T-helper 17 cell (primary cell): Measurements from ENCODE around the gene ISG15. TPM values are rescaled to one million over a fixed set of nuclear protein-coding genes. Genes with fewer than 3 reads are reported as not detected.
"Not testable (repeated sequence)": the region's sequence is repeated elsewhere in the genome, so short reads cannot be mapped to it uniquely, and the experiment has no call there.

Source experiments
- ATAC-seq: fragments of 150-1000 bp; cut with Tn5 transposase; 2 replicates; pipeline ENCODE4 v1.10.0; 2021; ENCODE audit warnings: mild to moderate bottlenecking, moderate library complexity
- DNase-seq, 3 donors: peaks; one replicate each; pipeline versions ENCODE4 v3.0.0 to v3.0.0-alpha.2; 2020 to 2021
- H3K9me3 ChIP-seq: one replicate; pipeline ENCODE4 v1.7.0; 2013; ENCODE audit warnings: low read length, mild to moderate bottlenecking; ENCODE audit not compliant: control insufficient read depth, poor library complexity, severe bottlenecking
- H3K27ac Mint-ChIP-seq: one replicate; pipeline ENCODE4 v1.8.0; 2022; ENCODE audit warnings: mild to moderate bottlenecking, moderate library complexity, mixed read lengths
- H3K27me3 Mint-ChIP-seq: one replicate; pipeline ENCODE4 v1.8.0; 2022; ENCODE audit warnings: mixed read lengths
- H3K36me3 Mint-ChIP-seq: one replicate; pipeline ENCODE4 v1.8.0; 2022; ENCODE audit warnings: low read depth, mixed read lengths
- H3K4me1 Mint-ChIP-seq: one replicate; pipeline ENCODE4 v1.8.0; 2022; ENCODE audit warnings: mild to moderate bottlenecking, mixed read lengths
- H3K4me3 Mint-ChIP-seq: one replicate; pipeline ENCODE4 v1.8.0; 2022; ENCODE audit warnings: mild to moderate bottlenecking, moderate library complexity, mixed read lengths
- total RNA-seq, 4 donors: library from RNA in 2 of 4; stranded (reverse) in 2 of 4; gene quantifications; one replicate each; pipeline ENCODE4 v1.2.3 and lab custom pipeline; 2022 to 2026

The ISG15 gene
- total RNA-seq, 2 donors from 2014 or later = 19.5 to 52.1 TPM

DNA sequence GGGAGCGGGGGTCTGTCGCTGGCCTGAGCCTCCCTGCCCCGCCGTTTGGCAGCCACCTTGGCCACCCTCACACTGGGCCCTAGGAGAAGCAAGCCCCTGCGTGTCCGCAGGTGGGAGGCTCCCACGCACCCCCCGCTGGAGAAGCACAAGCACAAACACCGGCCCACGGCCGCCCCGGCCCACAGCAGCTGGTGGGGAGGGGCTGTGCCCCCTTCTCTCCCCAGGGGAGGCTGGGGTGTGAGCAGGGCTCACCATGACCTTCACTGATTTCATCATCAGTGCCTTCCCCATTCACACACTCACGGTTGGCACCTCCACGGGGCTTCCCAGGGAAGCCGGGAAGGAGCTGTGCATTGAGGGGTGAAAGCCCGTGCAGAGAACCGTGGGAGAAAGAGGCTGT is 14.5 kb downstream of the ISG15 start:
- no peak overlapping the region for H3K4me3 Mint-ChIP-seq
- no peak overlapping the region for H3K27ac Mint-ChIP-seq
- no peaks in the 10 kb centered on the region for H3K9me3 ChIP-seq
- DNase-seq (no peak), ATAC-seq (no peak)
- peaks cover 6% of the 10 kb centered on the region for H3K4me1 Mint-ChIP-seq
- no peaks in the 10 kb centered on the region for H3K36me3 Mint-ChIP-seq
- peaks cover 8% of the 10 kb centered on the region for H3K27me3 Mint-ChIP-seq

DNA sequence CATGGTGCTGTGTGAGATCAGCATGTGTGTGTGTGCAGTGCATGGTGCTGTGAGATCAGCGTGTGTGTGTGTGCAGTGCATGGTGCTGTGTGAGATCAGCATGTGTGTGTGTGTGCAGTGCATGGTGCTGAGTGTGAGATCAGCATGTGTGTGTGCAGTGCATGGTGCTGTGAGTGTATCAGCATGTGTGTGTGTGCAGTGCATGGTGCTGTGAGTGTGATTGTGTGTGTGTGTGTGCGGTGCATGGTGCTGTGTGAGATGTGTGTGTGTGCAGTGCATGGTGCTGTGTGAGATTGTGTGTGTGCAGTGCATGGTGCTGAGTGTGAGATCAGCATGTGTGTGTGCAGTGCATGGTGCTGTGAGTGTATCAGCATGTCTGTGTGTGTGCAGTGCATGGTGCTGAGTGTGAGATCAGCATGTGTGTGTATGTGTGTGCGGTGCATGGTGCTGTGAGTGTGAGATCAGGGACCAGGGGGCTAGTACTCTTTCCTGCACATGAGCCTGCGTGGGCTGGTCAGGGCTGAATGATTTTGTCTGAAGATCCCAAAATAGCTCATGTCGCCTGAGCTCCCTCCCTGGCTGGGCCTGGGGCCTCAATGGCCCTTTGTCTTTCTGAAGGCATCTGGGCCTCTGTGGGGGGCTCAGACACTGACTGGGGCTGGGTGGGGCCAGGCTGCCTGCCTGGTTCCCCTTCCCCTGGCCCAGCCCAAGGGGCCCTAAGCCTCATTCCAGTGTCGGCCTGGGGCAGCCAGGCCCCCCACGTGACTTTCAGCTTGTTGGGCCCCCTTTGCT is 17.8 kb downstream of the ISG15 start:
- H3K27me3 Mint-ChIP-seq = peaks cover 12% of the 10 kb centered on the region
- H3K4me3 Mint-ChIP-seq, H3K9me3 ChIP-seq, H3K27ac Mint-ChIP-seq, H3K36me3 Mint-ChIP-seq, ATAC-seq, DNase-seq, H3K4me1 Mint-ChIP-seq: not testable (repeated sequence)

DNA sequence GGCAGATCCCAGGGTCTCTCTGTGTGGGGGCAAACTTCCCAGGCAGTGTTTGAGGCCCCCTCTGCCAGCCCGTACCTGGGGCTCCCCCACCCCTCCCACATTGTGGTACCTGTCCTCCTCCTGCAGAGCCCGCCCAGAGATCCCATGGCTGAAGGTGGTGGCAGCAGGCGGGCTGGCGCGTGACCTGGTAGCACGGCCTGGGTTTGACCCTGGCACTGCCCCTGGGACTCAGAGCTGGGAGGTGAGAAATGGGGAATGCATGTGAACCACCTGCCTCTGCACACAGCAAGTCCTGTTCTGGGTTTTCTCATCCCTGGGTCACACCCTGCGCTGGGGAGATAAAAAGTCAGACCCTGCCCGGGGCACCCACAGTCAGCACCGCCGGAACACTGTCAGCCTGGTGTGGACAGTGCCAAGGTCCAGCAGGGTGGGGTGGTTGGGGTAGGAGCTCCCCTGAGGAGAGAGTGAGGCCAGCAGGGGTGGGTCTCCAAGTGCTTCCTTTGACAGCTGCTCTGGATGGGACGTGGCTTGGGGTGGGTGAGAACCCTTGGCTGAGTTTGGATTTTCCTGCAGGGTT is 18.4 kb downstream of the ISG15 start:
- ATAC-seq = no peak
- Mint-ChIP-seq H3K27ac (no peak overlapping the region), H3K27me3 (peaks cover 18% of the 10 kb centered on the region), H3K4me3 (peak overlapping the region; percentile 75), H3K36me3 (no peaks in the 10 kb centered on the region), H3K4me1 (peaks cover 6% of the 10 kb centered on the region)
- H3K9me3 ChIP-seq = no peaks in the 10 kb centered on the region
- DNase-seq = no peak

DNA sequence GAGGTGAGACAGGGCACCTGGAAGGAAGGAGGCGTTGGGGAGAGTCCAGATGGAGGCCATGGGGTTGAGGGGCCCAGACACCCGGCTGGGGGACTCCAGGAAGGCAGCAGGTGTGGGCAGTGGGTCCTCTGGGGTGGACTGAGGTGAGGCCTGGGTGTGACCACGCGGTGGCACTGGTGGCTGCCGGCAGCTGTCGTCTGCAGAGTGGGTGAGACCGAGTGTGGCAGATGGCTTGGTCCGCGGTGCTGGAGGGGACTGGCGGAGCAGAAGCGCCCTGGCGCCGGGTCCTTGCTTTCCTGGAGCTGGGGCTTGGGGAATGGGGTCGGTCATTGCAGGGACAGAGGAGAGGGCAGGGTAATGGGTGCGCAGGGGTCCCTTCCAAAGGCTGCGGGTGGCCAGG is 19.1 kb downstream of the ISG15 start:
- ATAC-seq = no peak
- Mint-ChIP-seq H3K27me3 (peaks cover 18% of the 10 kb centered on the region), H3K4me1 (peaks cover 6% of the 10 kb centered on the region), H3K4me3 (peak overlapping the region; percentile 75), H3K27ac (peak overlapping the region; percentile 11), H3K36me3 (no peaks in the 10 kb centered on the region)
- no peaks in the 10 kb centered on the region for H3K9me3 ChIP-seq
- DNase-seq = no peak

DNA sequence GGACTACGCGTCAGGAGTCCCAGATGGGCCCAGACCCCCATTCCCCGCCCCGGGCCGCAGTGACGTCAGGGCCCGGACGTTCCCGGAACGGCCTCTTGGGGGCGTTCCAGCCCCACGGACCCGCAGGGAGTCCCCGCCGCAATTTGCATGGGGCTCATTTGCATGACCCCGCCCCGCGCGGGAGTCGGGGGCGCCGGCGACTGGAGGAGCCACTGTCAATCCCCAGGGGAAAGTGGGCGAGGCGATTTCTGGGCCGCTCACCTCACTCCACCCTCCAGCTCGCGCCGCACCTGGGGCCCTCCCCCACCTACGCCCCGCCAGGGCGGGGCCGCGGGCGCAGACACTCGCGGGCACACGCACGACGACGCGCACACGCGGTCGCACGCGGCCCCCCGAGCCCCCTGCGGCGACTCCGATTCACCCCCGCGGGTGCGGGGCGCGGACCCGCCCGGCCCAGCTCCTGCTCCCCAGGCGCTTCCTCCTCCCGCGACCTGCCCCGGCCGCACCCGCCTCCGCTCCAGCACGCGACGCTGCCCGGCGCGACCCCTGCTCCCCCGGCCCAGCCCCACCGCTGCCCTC is 19.8 kb downstream of the ISG15 start:
- Mint-ChIP-seq H3K4me3 (peak overlapping the region; percentile 60), H3K36me3 (no peaks in the 10 kb centered on the region), H3K27me3 (peaks cover 18% of the 10 kb centered on the region), H3K27ac (no peak overlapping the region), H3K4me1 (peaks cover 6% of the 10 kb centered on the region)
- ATAC-seq (peak; percentile 92), DNase-seq (peak; percentile 72 to 80 (median 74))
- no peaks in the 10 kb centered on the region for H3K9me3 ChIP-seq

DNA sequence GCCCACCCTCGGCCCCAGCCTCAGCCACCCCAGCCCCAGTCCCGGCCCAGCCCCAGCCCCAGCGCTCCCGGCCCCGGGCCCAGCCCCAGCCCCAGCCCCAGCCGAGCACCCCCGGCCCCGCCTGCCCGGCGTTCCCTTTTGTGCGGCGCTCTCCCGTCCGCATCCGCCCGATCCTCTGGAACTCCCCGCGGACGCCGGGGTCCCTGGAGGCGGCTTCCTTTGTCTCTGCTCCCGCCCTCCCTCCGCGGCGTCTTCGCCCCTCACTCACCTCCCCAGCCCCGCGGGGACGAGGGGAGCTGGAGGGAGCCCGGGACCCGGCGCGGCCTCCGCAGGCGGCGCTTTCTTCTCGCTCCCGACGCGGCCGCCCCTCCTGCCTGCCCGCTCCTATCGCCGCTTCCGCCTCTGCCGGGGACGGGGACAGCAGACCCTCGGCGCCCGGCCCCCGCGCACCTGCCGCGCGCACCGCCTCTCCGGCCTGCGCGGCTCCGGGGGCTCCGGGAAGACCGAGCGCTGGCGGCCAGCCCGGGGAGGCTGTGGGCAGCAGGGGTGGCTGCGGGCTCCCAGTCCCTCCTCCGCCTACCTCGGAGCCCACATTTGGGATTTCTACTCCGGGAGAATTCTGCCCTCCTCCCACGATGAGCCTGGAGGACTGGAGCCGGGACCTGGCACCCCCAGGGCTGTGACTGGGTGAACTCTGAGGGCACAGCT is 20.6 kb downstream of the ISG15 start:
- Mint-ChIP-seq H3K36me3 (no peaks in the 10 kb centered on the region), H3K27ac (no peak overlapping the region), H3K4me3 (peak overlapping the region; percentile 80), H3K27me3 (peaks cover 24% of the 10 kb centered on the region), H3K4me1 (peaks cover 10% of the 10 kb centered on the region)
- DNase-seq (no peak), ATAC-seq (no peak)
- H3K9me3 ChIP-seq = no peaks in the 10 kb centered on the region

DNA sequence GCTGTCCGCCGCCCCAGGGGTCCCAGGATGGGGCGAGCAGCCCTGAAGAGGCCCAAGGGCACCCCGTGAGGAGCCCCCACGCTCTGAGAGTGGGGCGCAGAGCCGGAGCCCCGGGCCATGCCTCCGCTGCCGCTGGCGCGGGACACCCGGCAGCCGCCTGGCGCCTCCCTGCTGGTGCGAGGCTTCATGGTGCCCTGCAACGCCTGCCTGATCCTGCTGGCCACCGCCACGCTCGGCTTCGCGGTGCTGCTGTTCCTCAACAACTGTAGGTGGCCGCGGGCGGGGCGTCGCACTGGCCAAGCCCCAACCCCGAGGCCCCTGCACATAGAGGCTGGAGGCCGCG is 21.1 kb downstream of the ISG15 start:
- peak overlapping the region; percentile 80 for H3K4me3 Mint-ChIP-seq
- DNase-seq = no peak
- H3K4me1 Mint-ChIP-seq = peaks cover 13% of the 10 kb centered on the region
- H3K36me3 Mint-ChIP-seq = no peaks in the 10 kb centered on the region
- H3K27ac Mint-ChIP-seq = no peak overlapping the region
- no peak for ATAC-seq
- H3K27me3 Mint-ChIP-seq = peaks cover 28% of the 10 kb centered on the region
- H3K9me3 ChIP-seq = no peaks in the 10 kb centered on the region

DNA sequence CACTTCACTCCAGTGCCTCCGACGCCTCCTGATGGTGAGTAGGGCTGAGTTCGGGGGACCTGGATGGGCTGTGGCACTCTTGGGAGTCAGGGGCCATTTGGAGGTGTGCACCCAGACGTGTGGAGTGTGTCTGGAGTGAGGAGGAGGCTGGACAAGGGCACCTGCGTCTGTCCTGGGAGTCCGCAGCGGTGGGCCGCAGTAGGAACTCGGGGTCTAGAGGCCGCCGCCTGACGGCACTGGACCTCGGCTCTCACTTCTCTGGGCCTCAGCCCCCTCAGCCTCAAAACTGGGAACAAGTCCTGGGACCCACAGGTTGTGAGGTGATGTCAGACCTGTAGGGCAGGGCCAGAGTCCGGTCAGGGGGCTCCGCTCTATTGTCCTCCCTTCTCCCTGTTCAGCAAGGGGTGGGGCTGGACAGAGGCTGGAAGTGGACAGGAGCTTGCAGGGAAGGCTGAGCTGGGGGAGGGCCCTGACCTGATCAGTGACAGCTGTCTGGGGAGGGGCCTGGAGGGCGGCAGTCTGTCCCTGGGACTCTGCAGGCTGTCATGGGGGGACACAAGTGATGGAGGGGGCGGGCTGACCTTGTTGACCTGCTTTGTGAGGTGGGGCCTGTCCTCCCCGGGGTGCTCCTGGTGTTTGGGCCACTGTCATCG is 22.1 kb downstream of the ISG15 start:
- H3K9me3 ChIP-seq = no peaks in the 10 kb centered on the region
- no peak overlapping the region for H3K27ac Mint-ChIP-seq
- H3K36me3 Mint-ChIP-seq = no peaks in the 10 kb centered on the region
- no peak overlapping the region for H3K4me3 Mint-ChIP-seq
- H3K27me3 Mint-ChIP-seq = peaks cover 28% of the 10 kb centered on the region
- ATAC-seq (no peak), DNase-seq (no peak)
- peaks cover 19% of the 10 kb centered on the region for H3K4me1 Mint-ChIP-seq

DNA sequence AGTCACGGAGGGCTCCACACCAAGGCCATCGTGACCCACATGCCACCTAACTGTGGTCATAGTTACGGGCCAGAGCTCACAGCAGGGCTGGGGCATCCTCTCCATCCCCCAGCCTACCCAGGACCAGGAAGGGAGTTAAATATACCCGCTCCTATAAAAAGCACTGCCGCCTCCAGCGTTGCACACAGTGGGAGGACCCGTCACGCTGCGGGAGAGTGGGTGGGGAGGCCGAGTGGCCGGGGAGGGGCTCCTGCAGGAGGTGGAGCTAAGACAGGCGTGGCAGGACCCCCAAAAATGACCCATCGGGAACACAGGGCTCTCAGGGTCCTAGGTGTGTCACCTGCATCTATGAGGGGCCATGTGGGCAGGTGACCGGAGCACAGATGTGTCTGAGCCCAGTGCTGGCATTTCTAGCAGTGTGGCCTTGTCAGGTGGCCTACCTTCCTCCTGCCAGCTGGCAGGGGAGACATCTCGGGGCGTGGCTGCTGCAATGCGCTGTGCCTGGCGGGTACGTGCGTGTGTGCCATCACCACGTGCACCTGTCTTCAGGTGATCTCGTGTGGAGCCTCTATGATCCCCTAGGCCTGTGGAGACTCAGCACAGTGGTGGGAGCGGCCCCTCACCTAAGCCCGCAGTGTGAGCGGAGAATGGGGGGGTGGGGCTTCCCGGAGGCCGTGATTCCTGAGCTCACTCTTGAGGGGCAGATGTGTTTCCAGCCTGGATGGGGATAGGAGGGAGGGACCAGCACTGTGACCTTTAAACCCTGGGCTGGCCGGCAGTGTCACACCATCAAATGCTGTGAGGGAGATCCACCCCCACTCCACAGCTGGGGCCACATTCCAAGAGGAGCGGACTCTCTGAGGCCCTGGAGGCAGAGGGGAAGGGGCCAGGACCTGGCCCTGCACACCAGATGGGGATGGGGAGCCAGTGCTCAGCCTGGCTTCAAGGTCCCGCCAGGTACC is 24.4 kb downstream of the ISG15 start:
- Mint-ChIP-seq H3K27me3 (peaks cover 20% of the 10 kb centered on the region), H3K4me1 (peaks cover 14% of the 10 kb centered on the region), H3K36me3 (no peaks in the 10 kb centered on the region), H3K4me3 (no peak overlapping the region), H3K27ac (no peak overlapping the region)
- DNase-seq = no peak
- no peak for ATAC-seq
- no peaks in the 10 kb centered on the region for H3K9me3 ChIP-seq

DNA sequence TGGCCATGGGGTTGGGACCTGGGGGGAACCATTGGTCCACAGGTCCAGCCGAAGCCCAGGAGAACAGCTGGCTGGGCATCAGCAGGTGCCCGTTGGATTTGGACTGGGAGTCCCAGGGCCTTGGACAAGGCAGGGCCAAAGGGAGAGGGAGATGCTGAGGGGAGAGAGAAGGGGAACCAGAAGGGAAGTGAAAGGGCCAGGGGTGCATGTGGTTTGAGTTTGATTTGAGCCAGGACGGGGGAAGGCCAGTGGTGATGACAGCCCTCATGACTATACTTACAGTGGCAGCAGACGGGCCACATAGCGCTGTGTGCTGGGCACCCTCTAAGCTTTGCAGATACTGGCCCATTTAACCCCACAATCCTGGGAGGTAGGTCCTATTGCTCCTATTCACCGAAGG is 25.4 kb downstream of the ISG15 start:
- no peak for ATAC-seq
- Mint-ChIP-seq H3K27ac (no peak overlapping the region), H3K36me3 (no peaks in the 10 kb centered on the region), H3K4me3 (peak overlapping the region; percentile 52), H3K4me1 (peaks cover 14% of the 10 kb centered on the region), H3K27me3 (peaks cover 20% of the 10 kb centered on the region)
- no peaks in the 10 kb centered on the region for H3K9me3 ChIP-seq
- DNase-seq = no peak

DNA sequence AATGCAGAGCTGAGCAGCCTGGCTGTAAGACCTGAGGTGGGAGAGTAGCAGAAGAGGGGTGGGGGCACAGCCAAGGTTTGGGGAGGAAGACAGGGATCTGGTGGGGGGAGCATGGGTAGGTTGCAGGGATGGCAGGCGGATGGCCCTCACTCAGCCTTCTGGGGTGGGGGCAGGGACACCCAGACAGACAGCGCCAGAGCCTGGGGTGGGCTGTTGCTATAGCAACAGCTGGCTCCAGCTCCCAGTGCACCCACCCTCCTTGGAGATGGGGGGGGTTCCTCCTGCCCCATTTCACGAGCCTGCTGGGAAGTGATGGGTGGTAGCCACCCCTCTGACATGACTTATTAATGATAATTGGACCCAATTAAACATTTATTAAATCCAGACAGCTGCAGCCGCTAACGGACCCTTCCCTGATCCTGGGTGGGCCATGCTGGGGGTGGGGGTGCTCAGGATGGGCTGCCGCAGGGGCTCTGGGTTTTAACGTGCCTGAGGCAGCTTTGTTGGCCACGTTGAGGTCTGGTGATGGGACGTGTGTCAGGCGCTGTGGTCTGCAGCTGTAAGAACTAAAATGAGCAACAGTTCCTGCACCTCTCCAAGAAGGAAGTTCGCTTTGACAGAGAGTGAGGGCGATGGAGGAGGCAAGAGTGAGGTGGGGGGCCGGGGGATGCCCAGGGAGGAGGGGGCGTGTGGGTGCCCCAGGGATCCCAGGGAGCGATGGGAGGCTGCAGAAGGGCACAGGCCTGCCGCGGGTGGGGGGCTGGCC is 26.0 kb downstream of the ISG15 start:
- H3K9me3 ChIP-seq = no peaks in the 10 kb centered on the region
- DNase-seq (no peak), ATAC-seq (no peak)
- H3K27ac Mint-ChIP-seq = no peak overlapping the region
- peaks cover 14% of the 10 kb centered on the region for H3K4me1 Mint-ChIP-seq
- no peaks in the 10 kb centered on the region for H3K36me3 Mint-ChIP-seq
- peak overlapping the region; percentile 87 for H3K4me3 Mint-ChIP-seq
- H3K27me3 Mint-ChIP-seq = peaks cover 20% of the 10 kb centered on the region
